Fibroblast of lung (primary cell): ENCODE data around the gene CARD6. TPM values are rescaled to one million over a fixed set of nuclear protein-coding genes. Genes with fewer than 3 reads are reported as not detected.

Experiments
- DNase-seq, 2 donors: peaks; one replicate each; pipeline versions ENCODE4 v3.0.0 to v3.0.0-alpha.2; 2010; ENCODE audit warnings: low read depth in 2 of 2
- H2AFZ ChIP-seq: 2 replicates; pipeline ENCODE4 v1.5.1; 2012; ENCODE audit warnings: low read length, control low read depth, inconsistent platforms
- H3K27ac ChIP-seq: 2 replicates; pipeline ENCODE4 v1.5.1; 2011; ENCODE audit warnings: low read length, control low read depth; ENCODE audit not compliant: insufficient read depth
- H3K27me3 ChIP-seq: 2 replicates; pipeline ENCODE4 v1.5.1; 2011; ENCODE audit warnings: mild to moderate bottlenecking, low read length; ENCODE audit not compliant: control insufficient read depth, insufficient read depth
- H3K36me3 ChIP-seq: 2 replicates; pipeline ENCODE4 v1.5.1; 2011; ENCODE audit warnings: low read length; ENCODE audit not compliant: control insufficient read depth, insufficient read depth
- H3K4me1 ChIP-seq: 2 replicates; pipeline ENCODE4 v1.5.1; 2011; ENCODE audit warnings: low read length; ENCODE audit not compliant: control insufficient read depth, insufficient read depth; ENCODE audit errors: extremely low read depth
- H3K4me2 ChIP-seq: 2 replicates; pipeline ENCODE4 v1.5.1; 2011; ENCODE audit warnings: low read length, control low read depth; ENCODE audit not compliant: insufficient read depth; ENCODE audit errors: extremely low read depth
- H3K4me3 ChIP-seq, 4 experiments: fragments of 200-600 bp in 1 of 4; sonication (generic) in 1 of 4; replicated peaks in 1 of 4; 2 replicates each; pipeline ENCODE4 v1.5.1; 2011 to 2016; ENCODE audit warnings: low read length in 4 of 4, low read depth in 3 of 4, mild to moderate bottlenecking in 3 of 4, control low read depth in 2 of 4, inconsistent platforms in 1 of 4, mixed read lengths in 1 of 4; ENCODE audit not compliant: insufficient read depth in 1 of 4; ENCODE audit errors: control extremely low read depth in 1 of 4
- H3K79me2 ChIP-seq: 2 replicates; pipeline ENCODE4 v1.5.1; 2012; ENCODE audit warnings: mild to moderate bottlenecking, low read length, inconsistent platforms; ENCODE audit not compliant: control insufficient read depth, insufficient read depth
- H3K9ac ChIP-seq: 2 replicates; pipeline ENCODE4 v1.5.1; 2011; ENCODE audit warnings: mild to moderate bottlenecking, low read length, control low read depth; ENCODE audit not compliant: insufficient read depth
- H3K9me3 ChIP-seq: 2 replicates; pipeline ENCODE4 v1.5.1; 2012; ENCODE audit warnings: low read depth, low read length; ENCODE audit not compliant: control insufficient read depth, insufficient read depth
- H4K20me1 ChIP-seq: 2 replicates; pipeline ENCODE4 v1.5.1; 2011; ENCODE audit warnings: low read length; ENCODE audit not compliant: control insufficient read depth, insufficient read depth; ENCODE audit errors: extremely low read depth
- EZH2 ChIP-seq: IDR thresholded peaks from 2 replicates; pipeline ENCODE4 v1.5.1; 2012; ENCODE audit warnings: low read length, control low read depth, mild to moderate bottlenecking; ENCODE audit errors: missing control alignments
- polyA plus RNA-seq, 2 donors: library from polyadenylated mRNA; depleted of rRNA in 1 of 2; stranded (reverse) in 1 of 2; unstranded in 1 of 2; fragments of >200 nt; gene quantifications; 2 replicates each; pipeline ENCODE4 v1.2.1, GENCODE V29; 2011 to 2012; ENCODE audit warnings: missing spikeins in 1 of 2
- total RNA-seq: library from RNA; depleted of rRNA; stranded (reverse); fragments of >200 nt; gene quantifications from 2 replicates; pipeline ENCODE4 v1.2.1, GENCODE V29; 2014
- TF ChIP-seq, protein P1 (sequence below), 2 donors: IDR thresholded peaks in 1 of 2; conservative IDR thresholded peaks in 1 of 2; 1 replicate in 1 of 2; 2 replicates in 1 of 2; pipeline ENCODE4 v1.5.1; 2011 to 2012; ENCODE audit warnings: low read length in 2 of 2, control low read depth in 1 of 2, inconsistent platforms in 1 of 2, low read depth in 1 of 2, mild to moderate bottlenecking in 1 of 2

The CARD6 gene
- total and polyA plus RNA-seq, 2 donors (not counting 1 experiment from before 2014, with no cell fraction given), result 8.1 to 12.7 TPM

DNA sequence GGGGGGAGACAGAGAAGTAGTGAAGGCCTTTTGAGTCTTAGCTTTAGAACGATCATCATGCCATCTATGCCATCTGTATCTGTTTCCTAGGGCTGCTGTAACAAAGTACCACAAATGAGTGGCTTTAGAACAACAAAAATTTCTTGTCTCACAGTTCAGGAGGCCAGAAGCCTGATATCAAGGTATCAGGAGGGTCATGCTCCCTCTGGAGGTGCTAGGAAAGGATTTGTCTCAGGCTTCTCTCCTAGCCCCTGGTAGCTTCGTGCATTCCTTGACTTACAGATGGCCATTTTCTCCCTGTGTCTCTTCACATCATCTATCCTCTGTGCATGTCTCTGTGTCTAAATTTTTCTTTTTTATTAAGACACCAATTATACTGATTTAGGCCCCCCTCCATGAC, 5.2 kb downstream of the CARD6 start:
- DNase-seq, result no peak
- H3K9me3 ChIP-seq, result no peaks in the 10 kb centered on the region
- no peaks in the 10 kb centered on the region for H3K79me2 ChIP-seq

DNA sequence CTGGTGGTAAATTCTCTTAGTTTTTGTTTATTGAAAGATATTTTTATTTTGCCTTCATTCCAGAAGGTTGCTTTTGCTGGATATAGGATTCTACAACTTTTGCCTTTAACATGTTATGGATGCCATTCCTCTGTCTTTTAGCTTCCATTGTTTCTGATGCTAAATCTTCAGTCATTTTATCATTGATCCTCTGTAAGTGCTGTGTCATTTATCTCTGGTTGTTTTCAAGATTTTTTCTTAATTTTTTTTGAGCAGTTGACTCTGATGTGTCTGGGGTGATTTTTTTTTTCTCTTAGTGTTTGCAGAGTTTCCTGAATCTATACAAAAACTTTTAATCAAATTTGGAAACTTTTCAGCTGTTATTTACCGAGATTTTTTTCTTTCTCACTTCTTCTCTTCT, 6.4 kb downstream of the CARD6 start:
- H3K4me2 ChIP-seq, result no peak overlapping the region
- no peak overlapping the region for H3K9ac ChIP-seq
- H2AFZ ChIP-seq, result no peak overlapping the region
- no peaks in the 10 kb centered on the region for H3K27me3 ChIP-seq
- no peaks in the 10 kb centered on the region for H3K79me2 ChIP-seq
- no peak for DNase-seq
- no peaks in the 10 kb centered on the region for H4K20me1 ChIP-seq
- no peaks in the 10 kb centered on the region for H3K4me1 ChIP-seq
- H3K9me3 ChIP-seq, result no peaks in the 10 kb centered on the region
- no peak for TF ChIP-seq EZH2
- H3K4me3 ChIP-seq, result no peak overlapping the region
- no peak overlapping the region for H3K27ac ChIP-seq
- H3K36me3 ChIP-seq, result no peaks in the 10 kb centered on the region

More for the DNA sequence above, 5.2 kb downstream of the CARD6 start:
- H3K27me3 ChIP-seq, result no peaks in the 10 kb centered on the region
- no peak overlapping the region for H3K27ac ChIP-seq
- no peak overlapping the region for H3K9ac ChIP-seq
- no peak for TF ChIP-seq EZH2
- TF ChIP-seq, protein P1, sequence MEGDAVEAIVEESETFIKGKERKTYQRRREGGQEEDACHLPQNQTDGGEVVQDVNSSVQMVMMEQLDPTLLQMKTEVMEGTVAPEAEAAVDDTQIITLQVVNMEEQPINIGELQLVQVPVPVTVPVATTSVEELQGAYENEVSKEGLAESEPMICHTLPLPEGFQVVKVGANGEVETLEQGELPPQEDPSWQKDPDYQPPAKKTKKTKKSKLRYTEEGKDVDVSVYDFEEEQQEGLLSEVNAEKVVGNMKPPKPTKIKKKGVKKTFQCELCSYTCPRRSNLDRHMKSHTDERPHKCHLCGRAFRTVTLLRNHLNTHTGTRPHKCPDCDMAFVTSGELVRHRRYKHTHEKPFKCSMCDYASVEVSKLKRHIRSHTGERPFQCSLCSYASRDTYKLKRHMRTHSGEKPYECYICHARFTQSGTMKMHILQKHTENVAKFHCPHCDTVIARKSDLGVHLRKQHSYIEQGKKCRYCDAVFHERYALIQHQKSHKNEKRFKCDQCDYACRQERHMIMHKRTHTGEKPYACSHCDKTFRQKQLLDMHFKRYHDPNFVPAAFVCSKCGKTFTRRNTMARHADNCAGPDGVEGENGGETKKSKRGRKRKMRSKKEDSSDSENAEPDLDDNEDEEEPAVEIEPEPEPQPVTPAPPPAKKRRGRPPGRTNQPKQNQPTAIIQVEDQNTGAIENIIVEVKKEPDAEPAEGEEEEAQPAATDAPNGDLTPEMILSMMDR (conservative IDR thresholded peaks at IDR 0.05 in 1 of 2, IDR thresholded peaks at IDR 0.05 in 1 of 2; ENCODE audit: low read depth in 1 of 2, low read length in 2 of 2), result no peak
- H3K4me3 ChIP-seq, result no peak overlapping the region
- no peak overlapping the region for H2AFZ ChIP-seq
- H3K36me3 ChIP-seq, result no peaks in the 10 kb centered on the region
- no peaks in the 10 kb centered on the region for H4K20me1 ChIP-seq
- H3K4me2 ChIP-seq, result no peak overlapping the region
- no peaks in the 10 kb centered on the region for H3K4me1 ChIP-seq

- Histone ChIP-seq H3K36me3 (no peaks in the 10 kb centered on the region), H3K9me3 (no peaks in the 10 kb centered on the region), H3K27me3 (no peaks in the 10 kb centered on the region), H3K9ac (no peak overlapping the region), H3K4me1 (no peaks in the 10 kb centered on the region), H3K27ac (no peak overlapping the region), H4K20me1 (no peaks in the 10 kb centered on the region), H2AFZ (no peak overlapping the region), H3K79me2 (no peaks in the 10 kb centered on the region), H3K4me3 (no peak overlapping the region), H3K4me2 (no peak overlapping the region)
- TF ChIP-seq, protein P1 (conservative IDR thresholded peaks at IDR 0.05 in 1 of 2, IDR thresholded peaks at IDR 0.05 in 1 of 2; ENCODE audit: low read depth in 1 of 2, low read length in 2 of 2), result no peak
- no peak for TF ChIP-seq EZH2
- no peak for DNase-seq
Measured at GRCh38 chr5:40853632-40854192, 12.5 kb downstream of the CARD6 start.
